Stimulated activated CD8-positive, alpha-beta memory T cell treated with anti-CD3 and anti-CD28 coated beads, Interleukin-2, amount 100 ng/mL, for 48 hours (primary cell): ENCODE data around the gene KCNQ2.

Experiments
- DNase-seq, 2 donors: peaks; one replicate each; pipeline ENCODE4 v3.0.0-alpha.2; 2020; ENCODE audit warnings: low read depth in 2 of 2

KCNQ2 gene

DNA sequence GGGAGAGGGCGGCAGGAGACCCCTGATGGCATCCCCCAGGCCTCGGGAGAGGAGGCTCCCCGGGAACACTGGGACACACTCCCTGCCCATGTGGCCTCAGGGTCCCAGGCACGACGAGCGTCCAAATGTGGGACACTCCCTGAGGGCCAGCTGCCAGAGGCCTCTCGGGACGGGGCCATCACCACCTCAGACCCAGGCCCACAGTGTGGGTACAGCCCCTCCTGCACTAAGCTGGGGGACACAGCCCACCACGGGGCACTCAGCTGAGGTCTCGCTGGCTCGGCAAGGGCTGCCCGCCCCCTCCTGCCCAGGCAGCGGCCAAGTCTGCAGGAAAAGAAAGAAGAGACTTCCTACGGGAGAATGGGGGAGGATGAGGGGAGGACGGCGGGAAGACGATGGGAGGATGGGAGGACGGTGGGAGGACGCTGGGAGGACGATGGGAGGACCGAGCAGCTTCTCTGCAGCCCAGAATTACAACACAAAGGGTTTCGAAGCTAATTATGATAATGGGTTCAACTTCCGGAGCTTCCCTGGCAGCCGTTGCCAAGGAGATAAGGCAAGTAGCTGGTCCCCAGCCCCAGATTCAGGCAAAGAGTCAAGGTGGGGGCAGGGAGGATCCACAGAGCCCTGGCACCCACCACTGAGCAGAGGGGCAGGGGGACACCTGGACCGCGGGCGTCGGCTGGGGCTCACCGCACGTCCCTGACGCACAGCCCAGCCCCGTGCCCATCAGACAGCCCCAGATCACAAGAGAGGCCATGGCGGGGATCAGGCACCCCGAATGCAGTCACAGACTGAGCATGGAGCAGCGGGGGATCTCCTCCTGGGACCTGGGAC lies 17.5 kb downstream of the KCNQ2 start:
- DNase-seq: no peak

DNA sequence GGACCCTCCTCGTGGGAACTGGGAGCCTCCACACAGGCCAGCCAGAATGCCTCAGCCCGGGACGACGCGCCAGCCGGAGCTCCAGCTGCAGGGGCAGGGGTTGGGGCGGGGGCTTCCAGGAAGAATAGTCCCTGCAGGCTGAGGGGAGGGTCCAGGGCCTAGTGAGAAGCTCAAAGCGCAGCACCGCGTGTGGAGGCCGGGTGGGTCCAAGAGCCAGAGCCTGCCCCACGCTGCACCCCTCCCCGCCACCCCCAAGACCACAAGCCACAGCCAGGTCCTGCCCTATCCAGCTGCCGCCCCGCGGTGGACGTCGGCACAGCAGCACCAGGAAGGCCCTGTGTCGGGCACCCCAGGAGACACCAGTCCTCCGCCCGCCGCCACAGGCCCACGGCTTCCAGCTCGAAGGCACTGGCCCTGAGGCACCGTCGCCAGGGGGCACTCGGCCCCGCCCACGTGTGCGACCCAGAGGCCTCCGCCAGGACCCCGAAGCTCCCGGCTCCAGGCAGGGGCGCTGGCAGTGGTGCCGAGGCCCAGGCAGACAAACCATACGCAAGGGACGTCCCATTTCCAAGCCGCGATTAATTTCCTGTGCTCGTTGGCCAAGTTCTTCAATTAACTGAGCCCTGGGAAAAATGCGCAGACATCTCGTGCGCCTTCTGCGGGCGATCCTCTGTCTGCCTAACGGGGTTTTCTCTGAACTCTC lies 19.5 kb downstream of the KCNQ2 start:
- no peak for DNase-seq

DNA sequence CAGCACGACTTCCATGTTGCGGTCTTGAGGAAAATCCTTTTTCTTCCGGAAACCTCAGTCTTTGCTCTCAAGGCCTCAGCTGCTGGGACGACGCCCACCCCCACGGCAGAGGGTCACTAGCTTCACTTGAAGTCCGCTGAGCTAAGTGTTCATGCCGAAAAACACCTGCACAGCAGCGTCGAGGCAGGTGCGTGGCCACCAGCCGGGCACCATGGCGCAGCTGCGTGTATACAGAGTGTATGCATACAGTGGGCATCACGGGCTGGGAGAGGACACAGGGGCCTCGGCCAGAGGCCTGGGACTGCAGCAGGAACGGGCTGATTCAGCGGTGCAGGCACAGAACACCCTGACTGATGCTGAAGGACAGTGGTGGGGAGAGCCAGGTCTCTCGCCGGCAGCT lies 20.1 kb downstream of the KCNQ2 start:
- no peak for DNase-seq

DNA sequence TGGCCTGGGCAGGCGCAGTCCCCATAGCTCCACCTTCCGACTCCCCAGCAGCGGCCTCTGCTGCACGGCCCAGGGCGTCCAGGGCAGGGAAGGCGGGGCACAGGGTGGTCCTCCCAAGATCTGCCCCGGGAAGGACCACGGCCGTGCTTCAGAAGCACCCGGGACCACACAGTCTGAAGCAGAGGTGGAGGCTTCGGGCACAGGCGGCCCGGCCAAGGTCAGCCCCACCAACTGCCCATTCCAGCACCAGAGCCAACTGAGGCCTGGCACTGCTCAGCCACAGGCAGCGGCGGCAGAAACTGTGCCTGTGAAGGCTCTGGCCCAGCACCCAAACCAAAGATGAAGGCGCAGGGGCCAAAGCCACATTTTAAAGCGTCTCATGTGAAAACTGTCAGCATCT lies 20.6 kb downstream of the KCNQ2 start:
- no peak for DNase-seq

DNA sequence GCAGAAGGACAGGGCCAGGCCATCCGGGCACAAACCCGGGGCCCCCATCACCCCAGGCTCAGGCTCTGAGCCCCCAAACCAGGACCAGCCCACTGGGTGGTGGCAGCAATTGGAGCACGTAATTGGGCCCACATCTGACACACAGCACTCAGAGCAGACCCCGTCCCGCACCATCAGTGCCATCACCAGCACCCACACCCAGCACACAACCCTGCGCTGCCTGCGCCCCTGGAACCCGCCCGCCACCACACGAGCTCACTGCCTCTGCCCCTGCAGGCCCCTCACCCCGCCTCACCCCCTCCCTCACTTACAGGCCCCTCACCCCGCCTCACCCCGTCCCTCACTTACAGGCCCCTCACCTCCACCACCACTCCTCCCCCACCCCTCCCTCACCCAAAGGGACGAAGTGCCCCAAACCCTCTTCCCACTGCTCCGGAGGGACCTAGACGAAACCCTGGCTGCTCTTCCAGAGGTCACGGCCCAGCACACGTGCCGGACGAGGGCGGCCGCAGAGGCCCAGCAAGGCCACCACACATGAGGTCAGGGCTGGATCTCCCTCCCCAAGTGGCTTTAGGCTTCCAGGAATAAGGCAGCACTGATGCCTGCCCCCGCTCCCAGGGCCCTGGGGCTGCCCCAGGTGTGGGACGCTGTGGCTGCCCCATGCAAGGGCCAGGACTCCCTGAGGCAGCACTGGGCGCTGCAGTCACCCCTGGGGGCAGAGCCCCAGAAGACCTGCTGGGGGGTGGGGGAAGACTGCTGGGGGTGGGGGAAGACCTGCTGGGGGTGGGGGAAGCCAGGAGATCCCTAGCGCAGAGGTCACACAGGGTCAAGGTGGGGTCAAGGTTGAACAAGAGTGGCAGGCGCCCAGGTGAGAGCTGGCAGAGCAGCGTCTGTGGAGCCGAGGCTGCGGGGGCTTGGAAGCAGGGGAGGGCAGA lies 22.4 kb downstream of the KCNQ2 start:
- DNase-seq: no peak

DNA sequence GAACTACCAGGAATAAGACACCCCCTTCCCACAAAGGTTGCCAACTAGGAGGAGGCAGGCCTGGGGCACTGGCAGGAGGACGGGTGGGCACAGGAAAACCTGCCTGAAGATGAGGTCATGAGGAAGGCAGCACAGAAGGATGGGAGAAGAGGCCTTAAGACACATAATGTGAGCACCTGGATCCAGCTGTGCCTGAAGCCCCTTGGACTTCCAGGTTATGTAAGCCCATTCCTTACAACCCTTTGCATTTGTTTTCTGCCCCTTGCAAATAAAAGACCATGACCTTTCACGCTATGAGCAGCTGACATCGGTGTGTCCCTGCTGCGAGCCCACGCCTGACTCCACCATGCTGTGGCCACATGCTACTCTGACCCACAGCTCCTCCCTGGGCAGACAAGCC lies 23.4 kb downstream of the KCNQ2 start:
- no peak for DNase-seq

DNA sequence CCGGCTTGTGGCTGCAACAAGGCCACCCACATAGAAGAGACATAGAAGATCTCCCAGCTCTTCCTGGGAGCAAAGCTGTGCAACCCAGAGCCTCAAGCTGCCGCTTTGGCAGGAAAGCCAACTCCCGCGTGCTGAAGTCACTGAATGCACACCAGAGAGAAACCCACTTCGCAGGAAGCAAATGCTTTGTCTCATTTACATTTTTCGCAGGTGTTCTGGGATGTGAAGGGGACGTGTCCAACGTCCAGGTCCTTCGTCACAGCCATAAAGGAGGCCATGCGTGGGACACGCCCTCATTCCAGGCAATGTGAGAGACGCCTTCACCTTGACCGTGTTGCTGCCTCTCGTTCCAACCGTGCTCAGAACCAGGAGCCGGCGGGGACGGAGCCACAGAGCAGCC lies 24.4 kb downstream of the KCNQ2 start:
- DNase-seq: no peak

DNA sequence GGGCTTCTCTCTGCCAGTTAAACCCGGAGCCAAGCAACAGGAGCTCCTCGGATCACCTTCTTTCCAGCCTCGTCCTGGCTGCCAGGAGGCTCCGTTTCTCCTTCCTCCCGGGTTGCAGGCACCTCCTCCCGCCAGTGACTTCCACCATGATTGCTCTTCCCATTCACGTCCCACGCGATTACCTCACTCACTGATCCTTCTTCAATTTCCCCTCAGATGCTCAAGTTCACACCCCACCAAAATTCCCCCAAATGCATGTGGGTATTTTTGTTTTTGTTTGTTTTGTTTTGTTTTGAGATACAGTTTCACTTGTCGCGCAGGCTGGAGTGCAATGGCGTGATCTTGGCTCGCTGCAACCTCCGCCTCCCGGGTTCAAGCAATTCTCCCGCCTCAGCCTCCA lies 25.1 kb downstream of the KCNQ2 start:
- no peak for DNase-seq

DNA sequence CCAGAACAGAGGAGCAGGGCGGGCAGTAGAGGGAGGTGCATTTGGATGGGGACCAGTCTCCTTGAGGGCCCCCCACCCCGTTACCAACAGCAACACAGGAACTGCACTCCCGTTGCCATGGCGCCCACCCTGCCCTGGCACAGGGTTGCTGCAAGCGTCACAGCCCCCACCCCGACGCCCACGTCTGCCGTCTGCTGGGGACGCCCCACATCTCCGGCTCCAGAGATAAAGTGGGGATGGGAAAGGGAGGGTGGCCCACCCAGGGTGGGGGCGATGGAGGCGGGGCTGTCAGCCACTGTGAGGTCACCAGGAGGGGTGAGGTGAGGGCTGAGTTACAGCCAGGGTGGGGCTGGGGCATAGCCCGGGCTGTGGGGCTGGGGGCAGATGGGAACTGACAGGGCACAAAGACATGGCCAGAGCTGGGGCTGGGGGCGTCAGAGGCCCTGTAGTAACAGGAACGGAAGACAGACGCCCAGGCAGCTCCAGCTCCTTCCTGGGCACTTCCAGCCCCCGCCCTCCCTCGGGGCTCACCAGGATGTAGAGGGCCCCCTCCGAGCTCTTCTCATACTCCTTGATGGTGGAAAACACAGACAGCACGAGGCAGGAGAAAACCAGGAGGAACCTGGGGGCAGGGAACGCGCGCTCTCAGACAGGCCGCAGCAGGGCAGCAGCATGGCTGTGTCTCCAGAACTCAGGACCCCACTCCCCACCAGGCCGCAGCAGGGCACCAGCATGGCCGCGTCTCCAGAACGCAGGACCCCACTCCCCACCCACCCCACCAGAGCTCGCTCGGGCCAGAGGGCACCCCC lies 26.0 kb downstream of the KCNQ2 start:
- DNase-seq: no peak

DNA sequence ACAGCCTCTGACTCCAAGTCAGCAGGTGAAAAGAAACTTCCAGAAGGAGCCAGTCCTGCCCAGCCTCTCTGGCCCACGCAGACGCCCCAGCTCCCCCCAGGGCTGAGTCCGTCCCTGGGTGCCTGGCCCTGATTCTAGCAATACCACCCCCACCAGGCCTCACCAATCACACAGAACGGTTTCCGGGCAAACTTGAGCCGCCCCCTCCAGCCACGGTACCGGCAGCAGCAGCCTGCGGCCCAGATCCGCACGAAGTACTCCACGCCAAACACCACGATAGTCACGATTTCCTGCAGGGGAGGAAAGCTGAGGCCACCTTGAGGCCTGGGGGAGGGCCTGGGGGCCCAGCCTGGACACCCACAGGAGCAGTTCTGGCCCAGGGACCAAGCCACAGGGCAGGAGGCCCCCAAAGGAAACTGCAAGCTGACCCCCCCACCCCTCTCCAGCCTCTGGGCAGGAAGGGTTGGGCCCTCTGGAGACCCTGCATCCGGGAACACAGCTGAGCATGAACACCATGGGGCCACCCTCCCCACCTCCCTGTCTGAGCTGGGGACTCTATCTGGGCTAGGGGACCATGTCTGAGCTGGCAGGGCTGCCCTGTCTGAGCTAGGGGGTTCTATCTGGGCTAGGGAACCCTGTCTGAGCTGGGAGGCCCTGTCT lies 27.2 kb downstream of the KCNQ2 start:
- no peak for DNase-seq

DNA sequence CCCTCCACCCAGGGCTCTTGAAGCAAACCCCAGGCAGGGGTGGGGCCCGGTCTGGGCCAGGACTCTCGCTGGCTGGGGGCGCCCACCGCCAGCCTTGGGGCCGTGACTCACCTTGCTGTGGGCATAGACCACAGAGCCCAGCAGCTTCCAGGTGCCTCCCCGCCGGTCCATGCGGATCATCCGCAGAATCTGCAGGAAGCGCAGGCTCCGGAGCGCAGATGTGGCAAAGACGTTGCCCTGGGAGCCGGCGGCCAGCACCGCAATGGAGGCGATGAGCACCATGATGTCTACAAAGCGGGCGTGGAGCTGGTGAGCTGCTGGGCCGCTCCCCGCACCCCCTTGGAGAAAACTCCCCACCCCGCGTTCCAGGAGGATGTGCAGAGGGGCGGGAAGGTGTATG lies 27.9 kb downstream of the KCNQ2 start:
- DNase-seq: no peak

DNA sequence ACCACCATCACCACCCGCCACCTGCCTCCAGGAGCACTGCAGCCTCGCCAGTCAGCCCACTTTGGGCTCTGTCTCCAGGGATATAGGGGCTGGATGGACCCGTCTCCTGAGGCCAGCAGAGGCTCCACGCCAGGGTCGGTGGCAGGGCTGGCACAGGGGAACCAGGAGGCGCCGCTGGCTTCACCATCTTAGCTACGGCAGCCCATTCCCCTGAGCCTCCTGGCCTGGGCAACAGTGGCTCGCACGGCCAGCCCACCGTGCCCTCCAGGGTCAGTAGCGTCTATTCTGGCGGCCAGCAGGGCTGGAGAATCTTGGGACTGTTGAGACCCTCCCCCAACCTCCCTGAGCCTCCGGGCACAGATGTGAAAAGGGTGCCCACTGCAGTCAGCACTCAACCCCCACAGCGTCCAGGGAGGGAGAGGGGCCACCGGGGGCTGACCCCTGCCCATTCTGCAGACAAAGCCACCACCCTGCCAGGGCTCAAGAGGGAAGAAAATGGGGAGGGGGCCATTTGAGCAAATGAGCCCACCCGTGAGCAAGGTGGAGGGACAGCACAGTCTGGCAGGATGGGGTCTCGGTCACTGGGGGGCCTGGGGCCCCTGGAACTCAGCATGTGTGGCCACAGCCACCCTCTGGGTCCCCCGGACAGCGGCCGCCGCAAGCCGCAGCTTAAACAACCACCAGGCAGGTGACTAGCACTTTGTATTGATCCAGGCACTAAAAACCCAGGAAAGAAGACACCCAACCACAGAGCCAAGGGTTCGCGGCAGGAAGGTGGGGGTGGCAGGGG lies 28.7 kb downstream of the KCNQ2 start:
- DNase-seq: no peak

DNA sequence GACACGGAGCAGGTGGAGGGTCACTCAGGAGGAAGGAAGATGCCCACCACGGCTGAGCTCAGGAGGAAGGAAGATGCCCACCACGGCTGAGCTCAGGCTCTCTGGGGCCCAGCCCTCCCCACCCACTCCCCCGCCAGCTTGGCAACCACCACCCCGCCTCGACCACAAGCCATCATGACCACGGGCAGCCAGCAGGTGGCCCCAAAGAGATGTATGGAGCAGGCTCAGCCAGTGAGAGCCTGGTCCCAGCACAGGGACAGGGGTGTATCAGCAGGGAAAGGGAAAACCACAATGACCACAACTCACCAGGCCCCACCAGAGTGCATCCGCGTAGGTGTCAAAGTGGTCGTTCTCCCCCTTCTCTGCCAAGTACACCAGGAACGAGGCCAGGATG lies 30.4 kb downstream of the KCNQ2 start:
- DNase-seq: peak; percentile 54 to 67

DNA sequence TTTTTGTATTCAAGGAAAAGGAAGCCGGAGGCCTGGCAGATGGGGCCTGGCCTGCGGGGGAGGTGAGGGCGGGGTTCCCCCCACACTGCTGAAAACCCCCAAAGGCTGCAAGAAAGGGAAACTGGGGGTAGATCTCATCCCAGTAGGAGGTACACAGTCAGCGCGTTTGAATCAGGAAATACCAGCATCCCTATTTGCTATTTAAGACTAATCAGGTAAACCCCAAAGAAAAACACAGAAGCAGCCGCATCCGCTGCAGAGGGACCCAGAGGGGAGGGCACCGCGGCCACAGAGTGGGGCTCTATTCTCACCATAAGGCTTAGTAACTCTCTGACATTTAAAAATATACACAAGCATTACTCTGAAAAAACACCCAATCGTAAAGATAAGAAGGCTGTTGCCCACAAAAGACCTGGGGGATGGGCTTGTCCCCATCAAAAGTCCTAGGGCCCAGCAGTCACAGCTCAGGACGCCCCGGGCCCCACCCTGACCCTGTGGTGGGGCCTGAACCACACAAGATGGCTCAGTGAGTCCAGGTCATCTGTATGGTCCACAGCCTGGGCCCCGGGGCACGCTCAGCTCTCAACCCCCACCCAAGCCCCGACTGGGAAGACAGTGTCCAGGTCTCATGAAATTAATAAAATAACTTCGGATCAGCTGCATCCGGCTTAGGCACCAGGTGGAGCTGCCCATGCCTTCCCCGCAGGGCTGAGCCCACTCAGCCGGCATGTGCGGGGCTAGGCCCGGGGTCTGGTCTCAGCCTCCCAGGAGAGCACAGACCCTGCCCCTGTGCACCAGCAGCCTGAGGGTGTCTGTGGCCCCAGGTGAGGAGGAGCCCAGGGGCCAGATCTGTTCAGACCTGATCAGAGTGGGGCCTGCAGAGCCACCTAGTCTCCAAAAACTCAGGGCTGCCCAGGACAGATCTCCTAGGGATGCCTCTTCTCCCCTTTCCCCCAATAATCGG lies 31.0 kb downstream of the KCNQ2 start:
- DNase-seq: peak; percentile 33 to 52

DNA sequence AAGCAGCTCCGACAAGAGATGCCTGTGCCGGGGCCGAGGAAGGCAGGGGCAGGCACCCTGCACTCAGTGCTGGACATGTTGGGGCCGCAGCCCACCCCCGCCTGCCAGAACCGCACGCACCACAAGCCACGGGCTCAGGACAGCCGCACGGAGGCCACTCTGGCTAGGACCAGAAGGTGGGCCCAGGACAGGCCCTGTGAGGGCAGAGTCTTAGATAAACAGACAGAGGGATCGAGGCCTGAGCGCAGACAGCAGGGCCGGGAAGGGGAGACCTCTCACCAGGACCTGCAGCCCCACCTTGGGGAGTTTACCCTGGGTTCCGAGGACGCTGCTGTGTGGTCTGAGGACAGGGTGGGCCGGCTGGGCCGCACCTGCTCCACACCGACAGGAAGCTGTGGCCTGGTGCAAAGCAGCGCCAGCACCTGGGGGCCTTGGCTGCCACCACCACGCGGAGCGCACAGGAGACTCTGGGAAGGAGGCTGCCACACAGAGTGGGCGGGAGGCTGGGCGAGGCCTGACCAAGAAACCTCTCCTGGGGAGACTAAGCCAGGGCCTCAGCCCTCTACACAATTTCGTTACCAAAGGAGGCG lies 32.0 kb downstream of the KCNQ2 start:
- DNase-seq: no peak

DNA sequence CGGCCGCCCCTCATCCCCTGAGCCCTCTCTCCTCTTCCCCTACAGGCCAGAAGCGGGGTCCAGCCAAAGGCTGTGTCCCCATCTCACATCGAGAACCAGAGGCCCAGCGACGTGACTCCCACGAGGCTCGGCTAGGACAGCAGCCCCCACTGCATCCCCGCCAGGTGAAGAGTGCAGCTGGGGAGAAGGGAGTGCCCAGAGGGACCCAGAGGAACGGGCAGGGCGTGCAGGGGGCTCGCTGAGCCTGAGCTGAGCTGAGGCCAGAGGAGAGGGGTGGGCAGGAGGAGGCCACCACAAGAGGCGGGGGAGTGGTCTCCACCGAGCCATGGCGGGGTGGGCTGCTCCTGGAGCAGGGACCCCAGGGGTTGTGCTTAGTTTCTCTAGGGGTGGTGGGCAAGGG lies 32.6 kb downstream of the KCNQ2 start:
- DNase-seq: no peak

DNA sequence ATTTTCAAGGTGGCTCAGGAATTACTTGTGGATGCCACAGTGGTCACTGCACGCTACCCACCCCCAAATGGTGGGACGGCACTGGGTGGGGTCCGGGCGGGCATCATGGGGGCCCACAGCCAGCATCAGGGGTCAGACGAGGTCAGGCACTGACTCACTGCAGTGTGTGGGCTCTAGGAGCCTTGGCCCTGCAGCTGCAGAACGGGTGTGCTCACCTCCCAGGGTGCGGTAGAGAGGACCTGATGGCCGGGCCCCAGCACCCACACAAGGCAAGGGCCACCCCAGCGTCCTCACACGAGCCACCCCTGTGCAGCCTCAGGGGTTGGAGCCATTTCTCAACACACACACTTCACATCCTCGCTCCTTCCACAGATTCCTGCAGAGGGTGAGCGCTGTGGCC lies 34.3 kb downstream of the KCNQ2 start:
- no peak for DNase-seq

DNA sequence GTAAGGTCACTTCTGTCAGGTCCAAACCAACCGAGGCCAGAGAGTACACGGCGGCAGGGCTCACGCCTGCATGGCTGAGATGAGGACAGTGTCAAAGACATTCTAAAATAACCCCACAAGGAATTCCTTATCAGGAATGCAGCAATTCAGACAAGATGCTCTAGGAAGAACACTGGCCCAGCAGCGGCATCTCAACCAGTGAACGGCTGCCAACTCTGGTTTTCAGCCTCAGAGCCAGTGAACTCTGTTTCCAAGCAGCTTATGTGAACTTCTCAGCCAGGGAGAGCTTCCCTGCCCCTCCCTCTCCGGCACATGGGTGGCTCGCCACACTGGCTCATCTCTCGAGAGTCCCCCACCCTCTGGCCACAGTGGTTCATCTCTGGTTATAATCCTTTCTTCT lies 36.9 kb downstream of the KCNQ2 start:
- no peak for DNase-seq
